SH-SY5Y (cell line): ENCODE results near the gene HEXD.

Experiments used
- GATA2 ChIP-seq: IDR thresholded peaks from 2 replicates; pipeline ENCODE4 v1.6.1; 2011; ENCODE audit warnings: mild to moderate bottlenecking, low read depth, low read length
- GATA3 ChIP-seq: IDR thresholded peaks from 2 replicates; pipeline ENCODE4 v1.6.1; 2011; ENCODE audit warnings: low read depth, mild to moderate bottlenecking, low read length, moderate library complexity

HEXD gene

DNA sequence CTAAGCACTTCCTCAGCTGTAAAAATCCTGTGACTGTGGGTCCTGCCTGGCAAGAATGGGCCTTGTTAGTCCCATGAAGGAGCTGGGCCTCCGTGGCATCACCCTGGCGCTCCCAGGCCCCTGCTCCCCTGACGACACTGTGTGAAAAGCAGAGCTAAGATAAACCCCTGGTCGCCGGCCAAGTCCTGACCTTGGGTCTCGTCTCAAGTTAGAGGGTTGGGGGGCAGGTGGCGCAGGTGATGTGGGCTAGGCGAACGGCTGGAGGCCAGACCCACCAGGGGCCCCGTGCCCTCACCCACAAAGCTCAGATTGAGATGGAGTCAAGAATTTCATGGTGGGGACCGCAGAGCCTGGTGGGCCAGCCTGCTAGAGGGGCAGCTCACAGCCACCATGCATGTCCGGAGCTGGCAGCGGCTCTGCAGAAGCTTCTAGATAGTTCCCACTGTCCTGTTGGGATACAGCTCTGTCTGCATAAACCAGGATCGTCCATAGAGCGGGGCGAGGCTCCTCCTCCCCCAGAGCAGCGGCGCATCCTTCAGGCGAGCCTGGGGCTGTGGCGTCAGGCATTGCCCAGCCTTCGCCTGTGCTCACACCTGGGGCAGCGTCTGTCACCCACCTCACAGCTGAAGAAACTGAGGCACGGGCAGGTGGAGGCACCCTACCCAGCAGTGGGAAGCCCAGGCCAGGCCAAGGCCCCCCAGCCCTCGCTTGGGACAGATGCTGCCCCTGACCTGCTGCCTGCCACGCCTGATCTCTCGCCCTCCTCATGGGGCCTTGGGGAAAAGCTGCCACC is 20.4 kb downstream of the HEXD start:
- TF ChIP-seq GATA2 (no peak), GATA3 (no peak)

DNA sequence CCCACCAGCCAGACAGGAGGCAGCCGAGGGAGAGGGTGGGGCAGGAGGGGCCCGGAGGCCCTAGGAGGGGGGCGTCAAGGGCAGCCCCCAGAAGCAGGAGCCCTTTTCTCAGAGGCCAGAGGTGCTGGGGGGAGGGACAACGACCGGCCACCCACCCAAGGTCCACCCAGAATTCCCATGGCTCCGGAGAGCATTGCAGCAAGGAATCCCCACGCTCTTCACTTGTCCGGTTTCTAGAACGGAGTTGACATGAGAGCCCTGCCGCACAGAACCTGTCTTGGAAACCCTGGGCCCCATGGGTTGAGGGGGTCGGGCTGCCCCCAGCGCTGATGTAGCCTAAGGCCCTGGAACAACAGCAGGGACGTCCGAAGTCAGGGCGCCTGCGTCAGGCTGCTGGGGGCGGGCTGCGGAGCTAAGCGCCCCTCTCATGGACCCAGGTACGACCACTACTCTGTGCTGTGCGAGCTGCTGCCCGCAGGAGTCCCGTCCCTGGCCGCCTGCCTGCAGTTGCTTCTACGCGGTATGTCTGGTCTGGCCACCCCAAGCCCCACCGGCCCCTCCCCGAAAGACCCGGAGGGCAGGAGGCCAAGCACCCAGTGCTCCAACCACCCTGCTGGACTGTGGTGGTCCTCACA is 21.2 kb downstream of the HEXD start:
- no peak for TF ChIP-seq GATA2
- no peak for TF ChIP-seq GATA3

DNA sequence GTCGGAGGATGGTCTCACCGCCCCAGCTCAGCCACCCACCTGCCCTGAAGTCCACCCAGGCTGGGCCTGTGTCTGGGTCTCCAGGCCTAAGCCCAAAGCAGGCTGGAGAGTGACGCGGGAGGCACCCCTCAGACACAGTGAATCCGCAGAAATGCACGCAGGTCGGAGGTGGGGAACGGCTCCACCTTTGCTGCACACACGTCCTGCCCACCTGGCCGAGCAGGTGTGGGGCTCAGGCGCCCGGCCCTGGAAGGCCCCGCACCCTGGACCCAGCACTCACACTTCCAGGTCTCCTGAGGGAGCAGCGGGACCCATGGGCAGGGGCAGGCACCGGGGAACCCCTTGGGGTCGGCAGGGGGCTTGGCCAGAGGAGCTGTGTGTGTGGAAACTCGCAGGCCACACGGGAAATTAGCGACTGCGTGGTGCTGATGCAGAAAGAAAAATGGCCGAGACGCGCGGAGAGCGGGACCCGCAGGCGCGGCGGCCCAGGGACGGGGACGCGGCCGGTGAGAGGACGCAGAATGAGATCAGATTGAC is 21.8 kb downstream of the HEXD start:
- TF ChIP-seq GATA3 (no peak), GATA2 (no peak)

DNA sequence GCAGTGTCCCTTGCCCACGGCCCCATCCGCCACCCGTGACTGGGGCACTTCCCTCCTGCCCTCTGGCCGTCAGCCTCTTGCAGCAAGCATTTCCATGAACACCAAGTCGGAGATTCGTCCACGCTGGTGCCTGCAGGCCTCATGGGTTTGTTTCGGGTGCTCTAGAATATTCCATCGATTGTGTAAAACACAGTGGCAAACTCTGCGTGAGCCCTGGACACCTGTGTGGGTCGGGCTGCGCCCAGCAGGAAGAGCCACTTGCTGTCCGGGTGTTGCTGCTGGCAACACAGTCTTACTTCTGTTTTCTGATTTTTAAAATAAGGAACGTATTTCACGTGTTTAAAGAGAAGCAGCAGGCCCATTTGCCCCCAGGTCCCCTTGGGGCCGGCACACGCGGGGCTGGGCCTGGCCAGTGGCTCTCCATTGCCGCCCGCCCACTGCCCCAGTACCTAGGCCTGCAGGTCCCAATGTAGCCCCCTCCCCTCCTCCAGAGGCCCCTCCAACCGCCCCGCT is 22.4 kb downstream of the HEXD start:
- no peak for TF ChIP-seq GATA2

DNA sequence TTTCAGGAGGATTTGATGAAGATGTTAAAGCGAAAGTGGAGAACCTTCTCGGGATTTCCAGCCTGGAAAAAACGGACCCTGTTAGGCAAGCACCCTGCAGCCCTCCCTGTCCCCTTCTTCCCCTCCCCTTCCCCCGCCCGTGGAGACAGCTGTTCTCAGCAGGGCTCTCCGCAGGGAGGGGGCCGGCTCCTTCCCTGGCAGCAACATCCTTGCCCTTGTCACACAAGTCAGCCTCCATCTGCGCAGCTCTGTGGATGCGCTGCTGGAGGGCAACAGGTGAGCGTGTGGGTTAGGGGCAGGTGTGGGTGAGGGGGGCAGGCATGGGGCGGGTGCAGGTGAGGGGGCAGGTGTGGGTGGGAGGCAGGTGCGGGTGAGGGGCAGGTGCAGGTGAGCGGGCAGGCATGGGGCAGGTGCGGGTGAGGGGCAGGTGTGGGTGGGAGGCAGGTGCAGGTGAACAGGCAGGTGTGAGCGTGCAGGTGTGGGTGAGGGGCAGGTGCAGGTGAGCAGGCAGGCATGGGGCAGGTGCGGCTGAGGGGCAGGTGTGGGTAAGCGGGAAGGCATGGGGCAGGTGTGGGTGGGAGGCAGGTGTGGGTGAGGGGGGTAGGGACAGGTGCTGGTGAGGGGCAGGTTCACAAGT is 23.0 kb downstream of the HEXD start:
- no peak for TF ChIP-seq GATA2

DNA sequence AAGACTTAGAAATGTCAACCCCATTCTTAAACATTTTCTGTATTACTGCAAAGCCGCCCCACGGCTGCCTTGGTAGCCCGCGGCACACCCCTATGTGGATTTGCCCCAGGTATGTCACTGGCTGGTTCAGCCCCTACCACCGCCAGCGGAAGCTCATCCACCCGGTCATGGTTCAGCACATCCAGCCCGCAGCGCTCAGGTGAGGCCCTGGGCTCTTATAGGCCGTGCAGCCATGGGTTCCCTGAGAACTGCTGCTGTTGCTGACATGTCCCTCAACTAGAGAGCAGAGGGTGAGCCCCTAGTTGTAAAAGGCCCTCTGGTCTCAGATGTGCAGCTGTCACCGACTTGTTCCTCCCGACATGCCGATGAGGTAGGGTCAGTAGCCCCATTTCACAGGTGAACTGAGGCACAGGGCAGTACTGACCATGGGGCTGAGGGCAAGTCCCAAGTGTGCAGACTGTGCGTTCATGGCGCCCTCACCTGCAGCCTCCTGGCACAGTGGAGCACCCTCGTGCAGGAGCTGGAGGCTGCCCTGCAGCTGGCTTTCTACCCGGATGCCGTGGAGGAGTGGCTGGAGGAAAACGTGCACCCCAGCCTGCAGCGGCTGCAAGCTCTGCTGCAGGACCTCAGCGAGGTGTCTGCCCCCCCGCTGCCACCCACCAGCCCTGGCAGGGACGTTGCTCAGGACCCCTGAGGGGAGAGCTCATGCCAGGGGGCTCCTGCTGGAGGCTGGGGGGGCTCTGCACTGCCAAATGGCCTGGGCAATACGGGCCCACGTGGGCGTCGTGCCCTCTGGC is 23.7 kb downstream of the HEXD start:
- TF ChIP-seq GATA3 (no peak), GATA2 (no peak)

DNA sequence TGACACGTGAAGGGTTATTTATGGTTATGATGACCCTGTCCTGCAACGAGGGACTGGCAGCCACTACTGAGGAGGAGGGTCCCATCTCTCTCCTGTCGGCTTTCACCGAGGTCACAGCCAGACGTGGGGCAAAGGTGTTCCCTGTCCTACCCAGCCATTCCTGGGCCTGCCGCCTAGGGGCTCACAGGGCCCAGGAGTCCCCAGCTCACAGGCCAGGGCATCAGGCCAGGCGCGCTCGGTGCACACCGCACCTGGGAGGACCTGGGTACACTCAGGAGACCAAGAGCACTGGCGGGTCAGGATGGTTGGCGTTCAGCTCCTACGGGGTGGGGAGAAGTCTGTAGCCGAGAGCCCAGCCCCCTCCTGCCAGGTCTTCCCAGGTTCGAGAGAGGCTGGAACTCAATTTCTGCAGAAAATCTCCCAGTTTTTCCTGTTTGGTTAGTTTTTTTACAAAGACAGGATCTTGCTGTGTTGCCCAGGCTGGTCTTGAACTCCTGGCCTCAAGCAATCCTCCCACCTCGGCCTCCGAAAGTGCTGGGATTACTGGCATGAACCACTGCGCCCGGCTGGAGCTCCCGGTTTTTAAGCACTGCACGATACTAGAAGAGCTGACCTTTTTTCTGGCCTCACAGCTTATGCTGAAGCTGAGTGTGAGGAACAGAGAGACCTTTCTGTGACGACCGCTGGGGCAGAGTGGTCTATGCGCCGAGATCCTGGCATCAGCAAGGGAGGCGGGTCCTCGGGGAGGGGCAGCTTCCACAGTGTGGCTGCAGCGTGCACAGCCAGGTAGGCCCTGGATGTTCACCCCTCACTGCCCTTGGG is 24.7 kb downstream of the HEXD start:
- TF ChIP-seq GATA3 = no peak
- no peak for TF ChIP-seq GATA2

DNA sequence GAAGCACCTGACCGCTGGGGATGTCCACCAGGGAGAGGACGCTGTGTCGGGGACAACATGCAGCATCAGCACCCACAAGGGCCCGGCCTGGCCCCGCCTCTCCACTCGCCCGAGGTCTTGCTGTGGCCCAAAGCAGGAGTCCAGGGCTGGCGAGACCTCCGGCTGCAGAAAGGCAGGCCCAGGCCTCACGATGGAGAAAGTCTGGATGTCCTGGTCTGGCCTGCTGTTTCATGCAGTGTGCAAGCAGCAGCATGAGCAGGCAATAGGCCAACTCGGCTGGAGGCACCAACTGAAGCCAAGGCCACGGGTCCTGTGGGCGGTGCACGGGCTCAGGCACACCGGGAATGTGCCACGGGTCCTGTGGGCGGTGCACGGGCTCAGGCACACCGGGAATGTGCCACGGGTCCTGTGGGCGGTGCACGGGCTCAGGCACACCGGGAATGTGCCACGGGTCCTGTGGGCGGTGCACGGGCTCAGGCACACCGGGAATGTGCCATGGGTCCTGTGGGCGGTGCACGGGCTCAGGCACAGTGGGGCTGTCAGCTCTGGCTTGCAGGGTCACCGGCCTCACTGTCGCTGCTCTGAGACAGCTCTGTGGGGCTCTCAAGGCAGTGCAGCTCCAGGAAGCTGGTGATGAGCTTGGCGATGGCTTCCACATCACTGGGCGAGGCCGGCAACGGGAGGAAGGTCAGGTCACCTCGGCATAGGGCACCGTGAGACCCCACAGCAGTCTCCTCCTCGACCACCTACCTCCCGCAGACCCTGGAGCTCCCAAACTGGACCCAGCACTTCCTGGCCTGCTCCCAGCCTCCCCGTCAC is 25.5 kb downstream of the HEXD start:
- TF ChIP-seq GATA3 (no peak), GATA2 (no peak)

DNA sequence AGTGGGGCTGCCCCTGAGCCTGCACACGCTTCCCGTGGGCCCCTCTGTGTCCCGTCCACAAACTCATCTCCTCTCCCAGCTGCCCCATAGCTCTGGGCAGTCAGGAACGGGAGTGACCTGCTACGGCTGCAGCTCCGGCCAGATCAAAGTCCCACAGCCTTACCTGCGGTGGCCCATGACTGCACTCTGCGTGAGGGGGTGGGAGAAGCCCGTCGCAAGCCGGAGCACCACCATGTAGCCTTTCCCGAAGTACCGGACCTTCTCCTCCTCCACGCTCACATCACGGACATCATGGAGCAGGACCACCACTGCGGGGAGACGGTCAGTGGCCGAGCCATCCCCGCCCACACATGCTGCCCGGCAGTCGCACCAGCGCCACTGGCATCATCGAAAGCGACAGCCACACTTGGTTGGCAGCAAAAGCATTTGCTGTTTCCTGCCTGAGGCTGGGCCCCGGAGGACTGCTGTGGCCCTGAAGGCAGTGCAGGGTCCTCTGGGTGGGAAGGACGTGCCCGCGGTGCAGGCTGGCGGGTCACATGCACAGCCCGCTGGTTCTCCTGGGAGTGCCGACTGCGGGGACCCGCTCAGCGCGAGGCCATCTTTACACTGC is 26.2 kb downstream of the HEXD start:
- TF ChIP-seq GATA3 (no peak), GATA2 (no peak)

DNA sequence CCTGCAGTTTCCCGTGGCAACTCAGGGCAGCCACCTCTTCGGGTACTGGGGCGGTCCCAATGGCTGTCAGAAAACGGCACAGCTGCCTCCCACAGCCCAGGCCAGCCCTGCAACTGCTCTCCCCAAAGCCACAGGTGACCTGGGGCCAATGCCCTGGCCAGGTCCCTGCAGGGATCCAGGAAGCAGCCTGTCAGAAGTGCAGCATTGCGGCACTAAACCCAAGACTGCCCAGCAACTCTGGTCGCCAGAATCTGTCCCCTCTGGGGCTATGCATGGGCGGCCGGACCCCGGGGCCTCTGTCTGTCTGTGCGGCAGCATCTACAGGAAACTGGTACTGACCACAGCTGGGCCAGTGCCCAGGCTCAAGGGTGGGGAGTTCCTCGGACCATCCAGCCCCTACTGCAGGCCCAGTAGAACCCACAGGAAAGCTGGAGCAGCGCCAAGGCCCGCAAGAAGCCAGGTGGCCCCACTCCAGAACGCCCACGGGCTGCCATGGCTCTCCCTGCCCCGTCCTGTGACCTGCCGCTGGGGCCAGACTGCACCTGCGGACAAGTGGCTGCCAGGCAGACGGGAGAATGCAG is 26.9 kb downstream of the HEXD start:
- TF ChIP-seq GATA3 = no peak
- TF ChIP-seq GATA2 = no peak

DNA sequence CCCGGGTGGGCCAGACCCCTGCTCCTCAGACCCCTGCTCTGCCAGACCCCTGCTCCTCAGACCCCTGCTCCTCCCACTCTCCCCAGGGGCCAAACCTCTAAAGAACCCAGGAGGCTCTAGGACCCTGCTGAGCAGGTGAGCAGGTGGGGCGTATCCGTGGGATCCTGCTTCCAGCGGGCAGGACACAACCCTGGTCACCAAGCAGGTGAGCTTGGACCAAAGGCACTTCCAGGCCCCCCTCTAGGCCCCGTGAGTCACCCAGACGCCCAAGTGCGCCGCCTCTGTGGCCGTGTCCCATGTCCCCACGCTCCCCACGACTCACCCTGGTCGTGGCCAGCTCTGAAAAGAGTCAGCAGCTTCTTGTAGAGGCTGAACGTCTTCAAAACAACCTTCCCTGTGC is 27.4 kb downstream of the HEXD start:
- TF ChIP-seq GATA3 = no peak
- TF ChIP-seq GATA2 = no peak

DNA sequence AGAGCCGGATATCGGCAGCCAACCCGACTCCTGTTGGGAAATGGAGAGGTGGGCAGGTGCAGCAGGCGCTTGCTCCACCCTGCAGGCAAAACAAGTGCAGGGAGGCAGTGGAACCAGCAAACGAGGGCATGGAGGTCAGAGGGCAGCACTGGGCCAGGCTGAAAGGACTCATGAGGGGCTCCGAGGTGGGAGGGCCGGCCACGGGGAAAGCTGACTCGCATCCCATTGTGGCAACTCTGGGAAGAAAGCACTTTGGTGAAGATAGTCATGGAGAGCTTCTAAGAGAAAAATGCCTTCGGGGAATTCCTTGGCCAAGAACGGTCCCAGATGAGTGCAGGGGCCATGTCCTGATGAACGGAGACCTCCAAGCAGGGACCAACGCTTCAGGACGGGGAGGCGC is 28.0 kb downstream of the HEXD start:
- TF ChIP-seq GATA3 = no peak
- TF ChIP-seq GATA2 = no peak
